Measurements from ENCODE around the gene LRRC8C.
"Not testable (repeated sequence)": the region's sequence is repeated elsewhere in the genome, so short reads cannot be mapped to it uniquely, and the experiment has no call there.

The LRRC8C gene

GRCh38 chr1:89673251-89673650 is 40.3 kb downstream of the LRRC8C start:
- DNase-seq: no peak

- no peak for DNase-seq
Measured at GRCh38 chr1:89675677-89676076, 42.8 kb downstream of the LRRC8C start.

GRCh38 chr1:89681045-89681729 is 48.3 kb downstream of the LRRC8C start:
- no peak for DNase-seq

- no peak for DNase-seq
Measured at GRCh38 chr1:89682611-89683010, 49.7 kb downstream of the LRRC8C start.

- DNase-seq: no peak
Measured at GRCh38 chr1:89685461-89685860, 52.5 kb downstream of the LRRC8C start.

- no peak for DNase-seq
Measured at GRCh38 chr1:89686520-89686919, 53.6 kb downstream of the LRRC8C start.

- no peak for DNase-seq
Measured at GRCh38 chr1:89687254-89687653, 54.3 kb downstream of the LRRC8C start.

GRCh38 chr1:89688607-89689006 is 55.7 kb downstream of the LRRC8C start:
- DNase-seq: no peak

- no peak for DNase-seq
Measured at GRCh38 chr1:89689234-89689633, 56.3 kb downstream of the LRRC8C start.

- DNase-seq: no peak
Measured at GRCh38 chr1:89690595-89690994, 57.7 kb downstream of the LRRC8C start.

GRCh38 chr1:89692601-89693521 is 59.9 kb downstream of the LRRC8C start:
- DNase-seq: no peak

- DNase-seq: no peak
Measured at GRCh38 chr1:89695847-89696246, 62.9 kb downstream of the LRRC8C start.

- no peak for DNase-seq
Measured at GRCh38 chr1:89697383-89697782, 64.5 kb downstream of the LRRC8C start.

- no peak for DNase-seq
Measured at GRCh38 chr1:89698020-89698560, 65.2 kb downstream of the LRRC8C start.

GRCh38 chr1:89698624-89699023 is 65.7 kb downstream of the LRRC8C start:
- no peak for DNase-seq

GRCh38 chr1:89699451-89699986 is 66.6 kb downstream of the LRRC8C start:
- DNase-seq: no peak

GRCh38 chr1:89701746-89702241 is 68.9 kb downstream of the LRRC8C start:
- no peak for DNase-seq

- no peak for DNase-seq
Measured at GRCh38 chr1:89702520-89703045, 69.7 kb downstream of the LRRC8C start.

- DNase-seq: no peak
Measured at GRCh38 chr1:89703469-89703868, 70.5 kb downstream of the LRRC8C start.

GRCh38 chr1:89704014-89704413 is 71.1 kb downstream of the LRRC8C start:
- DNase-seq: no peak

GRCh38 chr1:89704885-89705284 is 72.0 kb downstream of the LRRC8C start:
- DNase-seq: not testable (repeated sequence)

GRCh38 chr1:89705901-89706699 is 73.2 kb downstream of the LRRC8C start:
- DNase-seq: no peak

Data from stimulated activated CD4-positive, alpha-beta T cell treated with anti-CD3 and anti-CD28 coated beads, Interleukin-2, amount 100 ng/mL, for 48 hours (primary cell).